HG03103 (cell line): ENCODE measurements around the gene PURB.
"Not testable (repeated sequence)": the region's sequence is repeated elsewhere in the genome, so short reads cannot be mapped to it uniquely, and the experiment has no call there.

ENCODE experiments used
- ATAC-seq: cut with Tn5 transposase; IDR thresholded peaks from one replicate; pipeline ENCODE4 v1.9.1; 2021; ENCODE audit warnings: low read depth; ENCODE audit not compliant: unreplicated experiment

The PURB gene

GRCh38 chr7:44854644-44855364 lies 30.5 kb downstream of the PURB start:
- no peak for ATAC-seq

DNA sequence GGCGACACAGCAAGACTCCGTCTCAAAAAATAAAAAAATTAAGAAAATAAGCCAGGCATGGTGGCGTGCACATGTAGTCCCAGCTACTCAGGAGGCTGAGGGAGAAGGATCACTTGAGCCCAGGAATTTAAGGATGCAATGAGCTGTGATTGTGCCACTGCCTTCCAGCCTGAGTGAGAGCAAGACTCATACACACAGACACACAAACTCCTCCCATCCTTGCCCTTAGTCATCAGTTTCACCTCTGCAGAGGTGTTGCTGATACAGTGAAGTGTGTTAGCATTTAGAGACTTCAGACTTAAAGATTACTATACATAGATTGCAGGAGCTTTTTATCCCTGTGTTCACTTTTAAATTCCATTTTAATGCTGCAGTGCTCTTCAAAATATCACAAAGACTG lies 31.9 kb downstream of the PURB start:
- no peak for ATAC-seq

- ATAC-seq = no peak
These were observed 32.7 kb downstream of the PURB start for GRCh38 chr7:44852590-44852989.

GRCh38 chr7:44849885-44850544 lies 35.3 kb downstream of the PURB start:
- no peak for ATAC-seq

- ATAC-seq = no peak
These were observed 36.0 kb downstream of the PURB start for GRCh38 chr7:44849259-44849884.

DNA sequence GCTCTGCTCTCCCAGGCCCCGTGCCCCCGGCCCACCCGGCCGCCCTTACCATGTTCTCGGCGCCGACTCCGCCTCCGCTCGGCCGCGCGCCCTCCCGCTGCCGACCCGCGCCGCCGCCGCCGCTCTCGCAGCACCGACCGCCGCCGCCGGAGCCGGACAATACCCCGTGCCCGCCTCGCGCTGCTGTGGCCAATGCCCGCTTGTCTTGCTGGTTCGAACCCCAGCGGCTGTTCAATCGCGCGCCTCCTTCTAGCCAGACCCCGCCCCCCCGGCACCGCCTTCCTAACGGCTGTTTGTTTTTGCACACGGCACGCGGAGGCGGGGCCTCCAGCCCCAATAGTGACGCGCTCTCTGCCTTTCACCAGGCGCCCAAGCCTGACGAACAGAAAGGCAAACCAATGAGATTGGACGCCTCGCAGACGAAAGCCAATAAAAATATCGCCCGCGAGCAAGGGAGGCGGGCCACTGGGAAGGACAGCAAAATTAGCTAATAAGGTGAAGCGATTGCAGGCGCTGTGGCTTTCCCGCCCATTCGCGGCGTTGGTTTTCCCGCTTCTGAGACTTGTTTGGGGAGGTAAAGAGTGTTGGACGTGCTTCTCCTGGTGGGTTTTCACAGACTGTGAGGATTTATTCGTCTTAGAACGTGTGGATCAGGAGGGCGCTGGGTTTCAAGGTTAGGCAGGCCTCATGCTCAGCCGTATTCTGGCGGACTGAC lies 37.3 kb downstream of the PURB start, which contains the start of gene H2AZ2:
H2AZ2 (minus strand) TSS at position 168 of the 715 bp plus-strand sequence; CDS start at position 52, 116 bp downstream.
- ATAC-seq = peak; percentile 74

DNA sequence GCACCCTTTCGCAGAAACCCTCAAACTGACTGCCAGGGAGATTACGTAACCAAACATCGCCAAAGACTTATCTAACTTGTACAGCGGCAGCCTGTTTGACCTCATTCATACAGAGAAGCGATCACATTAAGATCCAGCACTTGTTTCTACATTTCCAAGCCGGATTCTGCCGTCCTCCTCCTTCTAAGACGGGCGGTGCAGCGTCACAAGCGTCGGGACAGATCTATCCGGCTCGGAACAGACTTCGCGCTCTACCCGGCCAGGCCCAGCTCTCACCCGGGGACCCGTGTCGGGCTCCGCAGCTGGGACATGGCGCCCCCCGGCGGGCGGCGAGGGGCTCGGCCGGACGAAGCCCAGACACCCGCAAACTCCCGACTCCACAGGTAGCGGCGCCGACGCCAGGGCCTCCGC lies 37.8 kb downstream of the PURB start:
- ATAC-seq = peak; percentile 54

GRCh38 chr7:44846816-44847508 lies 38.4 kb downstream of the PURB start:
- ATAC-seq = no peak

GRCh38 chr7:44846390-44846789 lies 38.9 kb downstream of the PURB start:
- ATAC-seq = not testable (repeated sequence)

DNA sequence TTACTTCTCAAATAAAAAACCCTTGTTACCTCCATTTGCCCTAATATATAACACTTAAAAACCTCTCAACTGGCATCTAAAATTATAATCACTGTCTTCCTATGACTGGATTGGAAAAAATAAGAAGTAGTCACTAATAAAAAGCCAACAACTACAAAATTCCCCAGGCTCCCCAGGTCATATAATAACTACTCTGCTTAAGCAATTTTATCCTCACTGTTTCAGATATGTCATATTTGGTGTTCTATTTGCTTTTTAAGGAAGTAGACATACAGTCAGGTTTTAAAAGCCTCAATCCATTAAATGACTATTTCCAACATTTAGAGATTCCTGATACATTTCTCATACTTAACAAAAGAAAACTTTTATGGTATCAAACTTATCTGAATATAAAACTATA lies 39.9 kb downstream of the PURB start:
- ATAC-seq = no peak

DNA sequence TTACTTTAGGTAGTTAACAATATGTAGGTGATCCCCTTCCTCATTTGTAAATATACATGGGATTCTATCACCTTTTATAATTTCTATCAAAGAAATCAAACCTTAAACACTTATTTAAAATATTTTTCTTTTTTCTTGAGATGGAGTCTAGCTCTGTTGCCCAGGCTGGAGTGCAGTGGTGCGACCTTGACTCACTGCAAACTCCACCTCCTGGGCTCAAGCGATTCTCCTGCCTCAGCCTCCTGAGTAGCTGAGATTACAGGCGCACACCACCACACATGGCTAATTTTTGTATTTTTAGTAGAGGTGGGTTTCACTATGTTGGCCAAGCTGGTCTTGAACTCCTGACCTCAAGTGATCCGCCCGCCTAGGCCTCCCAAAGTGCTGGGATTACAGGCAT lies 41.9 kb downstream of the PURB start:
- ATAC-seq = not testable (repeated sequence)

GRCh38 chr7:44842675-44843074 lies 42.7 kb downstream of the PURB start:
- not testable (repeated sequence) for ATAC-seq

GRCh38 chr7:44838751-44839150 lies 46.6 kb downstream of the PURB start:
- no peak for ATAC-seq

DNA sequence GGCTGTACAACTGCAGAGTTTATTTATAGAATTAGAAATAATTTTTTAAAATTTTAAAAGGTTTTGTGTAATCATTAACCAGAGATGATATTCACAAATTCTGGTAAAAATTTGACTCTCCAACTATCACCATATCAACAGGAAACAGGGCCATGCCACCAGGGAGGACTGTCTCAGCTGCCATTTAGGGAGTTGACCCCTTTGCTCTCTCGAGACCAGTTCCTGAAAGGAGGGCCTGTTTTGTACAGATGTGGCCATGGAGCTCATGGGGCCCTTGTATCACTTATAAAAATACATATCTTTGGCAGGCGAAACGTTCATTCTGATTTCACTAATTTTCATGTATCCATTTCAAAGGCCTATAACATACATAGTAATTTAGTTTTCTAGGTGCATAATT lies 57.8 kb downstream of the PURB start:
- ATAC-seq = no peak
